Measurements from ENCODE around the gene NUP37.

Gene NUP37

GRCh38 chr12:102026728-102027127 is 93.2 kb downstream of the NUP37 start:
- no peak for DNase-seq (ENCODE audit: low read depth)

GRCh38 chr12:102024765-102025164 is 95.1 kb downstream of the NUP37 start:
- no peak for DNase-seq (ENCODE audit: low read depth)

GRCh38 chr12:102023343-102023930 is 96.5 kb downstream of the NUP37 start:
- no peak for DNase-seq (ENCODE audit: low read depth)

Measured in stimulated activated CD4-positive, alpha-beta T cell treated with anti-CD3 and anti-CD28 coated beads, Interleukin-2, amount 100 ng/mL, for 4 hours (primary cell).